Amniotic stem cell (primary cell): ENCODE data around the gene LTA4H.
"Not testable (repeated sequence)": the region's sequence is repeated elsewhere in the genome, so short reads cannot be mapped to it uniquely, and the experiment has no call there.

ENCODE experiments used
- DNase-seq: peaks from one replicate; lab custom pipeline; 2025; lab: John Stamatoyannopoulos, UW

The LTA4H gene

GRCh38 chr12:95990136-95990535 lies 45.3 kb downstream of the LTA4H start:
- DNase-seq = no peak

DNA sequence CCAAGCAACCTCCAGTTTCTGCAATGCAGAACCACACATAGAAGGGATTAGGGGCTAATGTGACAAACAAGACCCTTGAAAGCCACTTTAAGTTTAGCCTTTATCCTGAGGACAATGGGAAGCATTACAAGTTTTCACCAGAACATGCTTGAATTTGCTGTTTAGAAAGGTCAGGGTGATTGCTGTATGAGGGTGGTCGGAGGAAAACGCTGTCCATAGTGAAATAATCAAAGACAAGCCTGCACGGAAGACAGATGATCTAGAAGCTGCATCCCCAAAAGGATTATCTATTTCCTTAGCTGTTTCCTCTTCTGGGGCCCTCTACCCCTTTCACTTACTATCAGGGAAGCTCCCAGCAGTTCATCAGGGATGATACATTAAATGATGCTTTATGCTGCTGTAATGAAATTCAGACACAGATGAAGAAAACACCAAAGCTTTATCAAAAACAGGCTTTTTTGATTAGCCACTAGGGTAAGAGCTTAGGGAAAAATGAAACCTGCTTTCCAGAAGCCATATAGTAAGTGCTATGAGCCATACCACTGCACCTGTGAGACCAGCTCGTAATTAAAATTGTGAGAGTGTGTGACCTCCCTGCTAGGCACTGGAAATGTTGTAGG lies 45.8 kb downstream of the LTA4H start:
- no peak for DNase-seq

GRCh38 chr12:95988506-95989275 lies 46.7 kb downstream of the LTA4H start:
- DNase-seq = no peak

DNA sequence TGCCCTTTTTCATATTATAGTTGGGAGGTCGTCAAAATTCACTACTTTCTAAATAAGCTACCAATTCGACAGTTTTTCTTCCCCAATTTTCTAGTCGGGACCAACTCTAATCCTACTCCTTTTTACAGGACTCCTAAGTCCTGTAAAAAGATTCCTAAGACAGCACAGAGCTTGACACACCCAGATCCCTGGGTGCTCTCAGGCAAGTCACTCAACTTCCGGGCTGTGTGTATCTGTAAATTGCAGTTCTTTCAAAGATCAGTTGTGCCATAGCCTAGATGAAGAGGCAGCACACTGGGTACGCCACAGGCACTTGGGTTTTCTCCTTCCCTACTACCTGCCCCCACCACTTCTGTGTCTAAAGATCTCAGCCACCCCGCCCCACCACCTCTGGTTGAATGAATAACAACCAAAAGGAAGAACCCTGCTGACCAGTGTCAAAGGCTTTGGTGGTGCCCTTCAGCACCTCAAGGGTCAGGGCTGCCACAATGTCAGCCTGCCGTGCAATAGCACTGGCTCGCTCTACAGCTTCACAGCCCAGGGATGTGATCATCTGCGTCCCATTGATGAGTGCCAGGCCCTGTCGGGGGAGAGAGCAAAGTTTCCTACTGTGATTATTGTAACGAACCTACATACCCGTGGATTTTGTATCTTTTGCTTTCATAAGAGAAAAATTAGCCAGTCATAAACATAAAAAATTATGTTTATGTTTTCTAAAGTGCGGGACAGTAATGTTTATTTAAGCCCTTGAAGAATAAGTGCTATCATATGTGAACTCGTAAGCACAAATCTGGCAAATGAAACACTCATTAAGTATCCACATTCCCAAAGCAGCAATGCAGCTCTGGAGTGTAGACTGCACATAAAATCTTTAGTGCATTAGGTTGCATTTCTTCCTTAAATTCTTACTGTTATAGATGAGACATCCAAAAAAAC lies 48.5 kb downstream of the LTA4H start:
- DNase-seq = no peak

GRCh38 chr12:95984682-95985081 lies 50.7 kb downstream of the LTA4H start:
- no peak for DNase-seq

DNA sequence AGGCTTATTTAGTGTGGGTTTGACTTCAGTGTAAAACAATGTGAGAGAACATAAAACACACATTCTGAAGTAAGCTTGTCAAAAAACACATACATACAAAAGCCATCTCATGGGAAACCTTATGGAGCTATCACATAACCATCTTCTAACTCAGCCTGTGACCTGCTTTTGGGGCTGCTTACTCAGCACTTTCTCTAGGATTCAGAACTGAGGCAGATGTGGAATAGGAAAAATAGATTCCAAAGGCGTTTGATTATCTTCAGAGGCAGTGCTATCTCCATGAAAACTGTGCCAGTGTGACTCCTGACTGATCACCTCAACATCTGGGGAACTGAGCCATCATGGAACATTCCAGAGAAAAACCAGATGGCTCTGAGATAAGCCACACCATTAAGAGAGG lies 52.8 kb downstream of the LTA4H start:
- no peak for DNase-seq

GRCh38 chr12:95980437-95980836 lies 55.0 kb downstream of the LTA4H start:
- DNase-seq = no peak

DNA sequence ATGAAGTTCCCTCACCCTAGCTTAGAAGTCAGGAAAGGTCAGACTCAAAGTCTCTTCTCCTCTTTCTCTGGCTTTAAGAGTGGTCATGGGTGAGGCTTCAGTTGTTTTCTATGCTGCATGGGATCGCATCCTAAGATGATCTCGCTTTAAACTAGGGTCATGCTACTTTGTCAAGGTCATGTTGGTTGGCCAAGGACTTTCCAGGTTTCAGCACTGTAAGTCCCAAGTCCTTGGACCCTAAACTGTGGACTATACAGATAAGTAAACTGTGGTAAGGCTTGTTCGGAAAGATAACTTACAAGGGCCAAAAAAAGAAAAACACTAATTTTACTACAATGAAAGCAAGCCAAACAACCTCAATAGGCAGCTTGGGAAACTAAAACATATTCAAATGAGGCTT lies 56.6 kb downstream of the LTA4H start:
- no peak for DNase-seq

- no peak for DNase-seq
These were observed 57.0 kb downstream of the LTA4H start for GRCh38 chr12:95978351-95978750.

GRCh38 chr12:95977764-95978305 lies 57.6 kb downstream of the LTA4H start:
- no peak for DNase-seq

DNA sequence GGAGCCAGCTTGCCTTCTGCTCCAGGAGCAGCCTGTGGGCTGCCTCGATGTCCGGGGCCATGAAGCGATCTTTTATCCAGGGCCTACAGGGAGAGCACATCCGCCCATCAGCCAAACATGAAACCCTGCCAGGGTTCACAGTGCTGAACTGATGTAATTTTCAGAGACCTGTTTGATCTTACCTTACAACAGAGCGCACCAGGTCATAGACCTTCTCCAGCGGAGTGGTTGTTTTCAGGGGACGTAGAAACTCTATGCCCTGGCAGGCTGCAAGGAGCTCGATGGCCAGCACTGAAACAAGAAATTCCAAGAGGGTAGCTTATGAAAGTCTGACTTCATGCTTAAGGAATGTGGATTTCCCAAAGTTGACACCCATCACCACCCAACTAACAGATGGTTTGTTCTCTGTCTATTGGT lies 59.0 kb downstream of the LTA4H start:
- DNase-seq = no peak

DNA sequence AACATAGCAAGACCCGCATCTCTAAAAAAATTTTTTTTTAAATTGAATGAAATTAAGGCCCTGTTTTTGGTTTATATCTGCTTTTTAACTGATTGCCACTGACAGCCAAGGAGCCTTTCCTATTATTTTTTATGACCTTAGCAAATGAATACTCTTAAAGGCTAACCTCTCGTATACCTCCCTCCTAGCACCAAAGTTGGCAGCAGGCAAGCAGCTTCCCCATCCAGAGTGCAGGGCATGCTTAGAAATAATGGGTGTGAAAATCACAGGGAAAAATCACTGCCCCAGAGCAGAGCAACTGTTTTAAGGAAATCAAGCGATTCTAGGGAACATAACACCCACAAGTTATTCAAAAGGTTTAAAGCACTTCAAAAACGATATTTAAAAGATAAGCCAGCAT lies 59.9 kb downstream of the LTA4H start:
- no peak for DNase-seq

DNA sequence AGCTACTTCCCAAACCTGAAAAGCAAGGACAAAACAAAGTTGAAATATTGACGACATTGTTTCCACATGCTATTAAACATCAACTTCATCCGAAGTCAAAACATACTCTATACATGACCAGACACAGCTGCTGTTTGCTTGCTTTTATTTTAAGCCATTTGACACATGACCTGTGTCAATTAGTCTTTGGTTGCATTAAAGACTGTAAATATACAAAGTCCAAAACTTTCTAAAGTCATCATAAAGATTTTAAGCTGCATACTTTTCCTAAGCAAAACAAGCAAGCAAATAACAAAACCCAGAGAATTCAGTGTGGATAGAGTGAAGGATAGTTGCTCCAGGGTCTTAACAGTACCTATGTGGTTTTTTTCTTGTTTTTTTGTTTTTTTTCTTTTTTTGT lies 61.0 kb downstream of the LTA4H start:
- no peak for DNase-seq

DNA sequence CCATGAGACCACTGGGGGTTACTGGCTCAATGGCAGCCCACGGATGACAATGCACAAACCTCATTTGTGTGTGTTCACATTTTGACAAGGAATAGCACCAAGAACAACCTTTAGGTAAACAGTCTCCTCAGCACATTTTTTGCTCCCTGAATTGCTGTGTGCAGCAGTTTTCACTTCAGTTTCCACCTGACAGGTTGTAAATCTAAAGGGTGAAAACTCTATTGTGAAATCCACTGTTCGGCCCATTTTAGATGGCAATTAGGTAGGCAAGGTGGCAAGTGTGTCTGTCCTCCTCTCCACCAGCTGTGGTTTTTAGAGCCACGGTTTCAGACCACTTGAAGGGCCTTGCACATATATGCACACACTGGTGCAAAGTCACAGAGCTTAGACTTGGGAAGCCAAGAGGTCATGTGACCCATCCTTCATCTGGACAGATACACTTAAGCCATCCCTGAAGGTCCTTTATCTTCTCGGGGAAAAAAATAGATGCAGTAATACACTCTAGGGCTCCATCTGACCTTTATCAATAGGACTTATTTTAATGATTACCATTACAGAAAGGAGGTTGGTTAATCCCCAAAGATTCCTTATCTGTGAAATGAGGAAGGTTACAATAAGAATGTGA lies 62.4 kb downstream of the LTA4H start:
- no peak for DNase-seq

- no peak for DNase-seq
These were observed 64.5 kb downstream of the LTA4H start for GRCh38 chr12:95970905-95971304.

DNA sequence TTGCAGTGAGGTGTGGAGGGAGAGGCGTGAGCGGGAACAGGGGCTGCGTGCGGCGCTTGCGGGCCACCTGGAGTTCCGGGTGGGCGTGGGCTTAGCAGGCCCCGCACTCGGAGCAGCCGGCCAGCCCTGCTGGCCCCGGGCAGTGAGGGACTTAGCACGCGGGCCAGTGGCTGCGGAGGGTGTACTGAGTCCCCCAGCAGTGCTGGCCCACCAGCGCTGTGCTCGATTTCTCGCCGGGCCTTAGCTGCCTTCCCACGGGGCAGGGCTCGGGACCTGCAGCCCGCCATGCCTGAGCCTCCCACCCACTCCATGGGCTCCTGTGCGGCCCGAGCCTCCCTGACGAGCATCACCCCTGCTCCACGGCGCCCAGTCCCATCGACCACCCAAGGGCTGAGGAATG lies 66.3 kb downstream of the LTA4H start:
- DNase-seq = not testable (repeated sequence)

- no peak for DNase-seq
These were observed 68.1 kb downstream of the LTA4H start for GRCh38 chr12:95967301-95967700.

DNA sequence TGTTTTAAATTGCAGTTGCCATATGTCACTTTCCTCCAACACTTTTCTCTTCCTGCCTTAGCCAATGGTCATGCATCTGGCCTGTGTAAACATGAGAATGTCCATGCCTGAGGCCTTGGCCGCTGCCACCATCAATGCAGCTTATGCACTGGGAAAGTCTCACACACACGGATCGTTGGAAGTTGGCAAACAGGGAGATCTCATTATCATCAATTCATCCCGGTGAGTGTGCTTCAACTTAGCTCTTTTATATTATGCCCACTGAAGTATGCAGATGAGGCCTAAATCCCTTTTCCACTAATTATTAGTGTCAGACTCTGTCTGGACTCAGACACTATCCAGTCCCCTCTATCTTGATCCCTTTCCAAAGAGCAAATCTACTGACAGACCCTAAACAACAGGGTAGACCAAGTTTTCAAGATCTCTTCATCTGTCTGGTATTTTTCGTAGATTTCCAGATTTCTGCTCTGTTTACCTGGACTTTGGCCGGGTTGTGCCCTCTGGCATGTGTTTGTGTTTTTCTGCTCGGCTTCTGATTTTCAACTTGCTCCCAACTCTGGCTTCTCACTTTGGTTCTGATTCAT lies 69.0 kb downstream of the LTA4H start:
- no peak for DNase-seq

- DNase-seq = no peak
These were observed 72.3 kb downstream of the LTA4H start for GRCh38 chr12:95963096-95963495.

GRCh38 chr12:95962222-95962621 lies 73.2 kb downstream of the LTA4H start:
- DNase-seq = no peak

DNA sequence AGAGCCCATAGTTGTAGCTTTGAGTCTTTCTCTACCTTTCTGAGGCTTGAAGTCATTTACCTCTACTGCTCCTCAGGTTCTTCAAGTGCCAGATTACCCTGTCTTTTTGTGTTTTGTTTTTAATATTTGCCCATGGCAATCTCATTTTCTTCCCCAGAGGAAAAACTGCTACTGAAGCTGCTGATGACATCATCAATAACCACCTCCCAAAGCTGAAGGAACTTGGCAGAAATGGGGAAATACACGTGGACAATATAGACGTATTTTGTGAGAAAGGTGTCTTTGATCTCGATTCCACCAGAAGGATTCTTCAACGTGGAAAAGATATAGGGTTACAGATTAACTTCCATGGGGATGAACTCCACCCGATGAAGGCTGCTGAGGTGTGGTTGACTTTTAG lies 75.1 kb downstream of the LTA4H start:
- no peak for DNase-seq

DNA sequence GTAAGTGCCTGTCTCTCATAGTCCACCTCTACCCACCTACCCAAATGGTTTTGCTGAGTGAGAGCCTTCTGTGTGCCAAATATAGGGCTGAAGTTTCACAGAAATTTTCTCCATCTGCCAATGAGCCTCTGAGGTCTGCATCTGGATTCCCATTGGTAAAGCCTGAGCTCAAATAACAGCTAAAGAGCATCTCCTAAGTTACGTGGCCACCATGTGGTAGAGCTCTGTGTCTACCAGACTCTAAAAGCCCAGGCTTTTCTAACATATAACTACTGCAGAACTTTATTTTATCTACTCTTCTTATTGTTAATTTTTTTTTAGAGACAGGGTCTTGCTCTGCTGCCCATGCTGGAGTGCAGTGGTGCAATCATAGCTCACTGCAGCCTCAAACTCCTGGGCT lies 76.3 kb downstream of the LTA4H start:
- DNase-seq = no peak
